ENCODE measurements around the gene TMEM163. TPM values are rescaled to one million over a fixed set of nuclear protein-coding genes. Genes with fewer than 3 reads are reported as not detected.

Gene TMEM163
- total and polyA plus RNA-seq, 2 donors from 2014 or later, result 2.6 to 5.9 TPM

- DNase-seq (no peak), FAIRE-seq (no peak)
- H3K4me1 ChIP-seq (ENCODE audit: control insufficient read depth in 2 of 3, insufficient read depth in 2 of 3, low read depth in 1 of 3, low read length in 3 of 3), result peaks cover 0 to 8% (median 0%) of the 10 kb centered on the region in 3 donors
- H3K4me3 ChIP-seq (ENCODE audit: low read length in 3 of 3), result no peak overlapping the region
- H3K27me3 ChIP-seq (ENCODE audit: control insufficient read depth, insufficient read depth, low read length), result peaks cover 24% of the 10 kb centered on the region
- no peak overlapping the region for H3K27ac ChIP-seq (ENCODE audit: low read depth in 2 of 2, low read length in 2 of 2)
- intact Hi-C loops (cut with DNase I), result no loop called here
- no peaks in the 10 kb centered on the region for H3K36me3 ChIP-seq (ENCODE audit: control insufficient read depth in 2 of 3, insufficient read depth in 3 of 3, low read length in 3 of 3)
- no peaks in the 10 kb centered on the region for H3K9me3 ChIP-seq (ENCODE audit: control insufficient read depth in 2 of 3, insufficient read depth in 1 of 3, low read length in 3 of 3)
- no peak overlapping the region for H3K9ac ChIP-seq (ENCODE audit: low read length in 3 of 3)
- no peak for TF ChIP-seq CTCF (IDR thresholded peaks at IDR 0.05; ENCODE audit: borderline replicate concordance, extremely low read depth, insufficient read depth)
Observed at GRCh38 chr2:134714228-134714627, 4.6 kb downstream of the TMEM163 start.

GRCh38 chr2:134713606-134714005 lies 5.2 kb downstream of the TMEM163 start:
- intact Hi-C loops (cut with DNase I), result no loop called here
- H3K9me3 ChIP-seq (ENCODE audit: control insufficient read depth in 2 of 3, insufficient read depth in 1 of 3, low read length in 3 of 3), result no peaks in the 10 kb centered on the region
- no peaks in the 10 kb centered on the region for H3K36me3 ChIP-seq (ENCODE audit: control insufficient read depth in 2 of 3, insufficient read depth in 3 of 3, low read length in 3 of 3)
- no peak overlapping the region for H3K27ac ChIP-seq (ENCODE audit: low read depth in 2 of 2, low read length in 2 of 2)
- TF ChIP-seq CTCF (IDR thresholded peaks at IDR 0.05; ENCODE audit: borderline replicate concordance, extremely low read depth, insufficient read depth), result no peak
- no peak overlapping the region for H3K4me3 ChIP-seq (ENCODE audit: low read length in 3 of 3)
- DNase-seq (no peak), FAIRE-seq (no peak)
- H3K4me1 ChIP-seq (ENCODE audit: control insufficient read depth in 2 of 3, insufficient read depth in 2 of 3, low read depth in 1 of 3, low read length in 3 of 3), result peaks cover 0 to 8% (median 0%) of the 10 kb centered on the region in 3 donors
- peaks cover 24% of the 10 kb centered on the region for H3K27me3 ChIP-seq (ENCODE audit: control insufficient read depth, insufficient read depth, low read length)
- no peak overlapping the region for H3K9ac ChIP-seq (ENCODE audit: low read length in 3 of 3)

- peaks cover 0 to 6% (median 0%) of the 10 kb centered on the region in 3 donors for H3K4me1 ChIP-seq (ENCODE audit: control insufficient read depth in 2 of 3, insufficient read depth in 2 of 3, low read depth in 1 of 3, low read length in 3 of 3)
- TF ChIP-seq CTCF (IDR thresholded peaks at IDR 0.05; ENCODE audit: borderline replicate concordance, extremely low read depth, insufficient read depth), result no peak
- intact Hi-C loops (cut with DNase I), result no loop called here
- no peaks in the 10 kb centered on the region for H3K36me3 ChIP-seq (ENCODE audit: control insufficient read depth in 2 of 3, insufficient read depth in 3 of 3, low read length in 3 of 3)
- no peak overlapping the region for H3K4me3 ChIP-seq (ENCODE audit: low read length in 3 of 3)
- H3K9ac ChIP-seq (ENCODE audit: low read length in 3 of 3), result no peak overlapping the region
- no peak overlapping the region for H3K27ac ChIP-seq (ENCODE audit: low read depth in 2 of 2, low read length in 2 of 2)
- H3K27me3 ChIP-seq (ENCODE audit: control insufficient read depth, insufficient read depth, low read length), result peaks cover 24% of the 10 kb centered on the region
- no peaks in the 10 kb centered on the region for H3K9me3 ChIP-seq (ENCODE audit: control insufficient read depth in 2 of 3, insufficient read depth in 1 of 3, low read length in 3 of 3)
- FAIRE-seq (no peak), DNase-seq (no peak)
Observed at GRCh38 chr2:134713176-134713575, 5.6 kb downstream of the TMEM163 start.

GRCh38 chr2:134712736-134713135 lies 6.1 kb downstream of the TMEM163 start:
- H3K36me3 ChIP-seq (ENCODE audit: control insufficient read depth in 2 of 3, insufficient read depth in 3 of 3, low read length in 3 of 3), result no peaks in the 10 kb centered on the region
- peaks cover 21% of the 10 kb centered on the region for H3K27me3 ChIP-seq (ENCODE audit: control insufficient read depth, insufficient read depth, low read length)
- TF ChIP-seq CTCF (IDR thresholded peaks at IDR 0.05; ENCODE audit: borderline replicate concordance, extremely low read depth, insufficient read depth), result no peak
- FAIRE-seq (no peak), DNase-seq (no peak)
- intact Hi-C loops (cut with DNase I), result no loop called here
- no peak overlapping the region for H3K27ac ChIP-seq (ENCODE audit: low read depth in 2 of 2, low read length in 2 of 2)
- no peak overlapping the region for H3K9ac ChIP-seq (ENCODE audit: low read length in 3 of 3)
- no peak overlapping the region for H3K4me3 ChIP-seq (ENCODE audit: low read length in 3 of 3)
- H3K9me3 ChIP-seq (ENCODE audit: control insufficient read depth in 2 of 3, insufficient read depth in 1 of 3, low read length in 3 of 3), result no peaks in the 10 kb centered on the region
- peaks cover 0 to 2% (median 0%) of the 10 kb centered on the region in 3 donors for H3K4me1 ChIP-seq (ENCODE audit: control insufficient read depth in 2 of 3, insufficient read depth in 2 of 3, low read depth in 1 of 3, low read length in 3 of 3)
